PC-3 (cell line): ENCODE measurements around the gene PHTF2.

Experiments
- EZH2phosphoT487 ChIP-seq: fragments of 300-600 bp; sonication (generic); IDR thresholded peaks from 2 replicates; pipeline ENCODE4 v1.6.1; 2018; ENCODE audit warnings: mild to moderate bottlenecking, antibody characterized with exemption, low read length, borderline replicate concordance
- TF ChIP-seq, protein P1 (sequence below): fragments of 300-600 bp; sonication (generic); conservative IDR thresholded peaks from 2 replicates; pipeline ENCODE4 v1.5.1; 2017; ENCODE audit warnings: antibody characterized with exemption, low read depth, mild to moderate bottlenecking, low read length

DNA sequence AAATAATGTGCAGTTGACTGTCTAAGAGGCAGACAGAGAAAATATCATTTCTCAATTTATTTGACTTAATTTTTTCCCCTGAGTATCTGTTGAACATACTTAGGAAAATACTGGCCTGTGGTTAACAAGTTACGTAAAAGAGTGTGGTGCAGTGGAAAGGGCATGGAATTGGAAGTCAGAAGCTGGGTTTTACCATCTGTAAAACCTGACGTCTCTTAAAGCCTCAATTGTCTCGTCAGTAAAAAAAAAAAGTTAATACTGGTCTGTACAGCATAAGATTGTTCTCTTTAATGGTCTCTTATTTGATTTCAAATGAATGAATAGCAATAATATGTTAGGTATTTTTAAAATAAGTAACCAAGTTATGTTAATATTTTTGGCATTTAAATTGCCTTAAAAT lies 67.8 kb downstream of the PHTF2 start:
- TF ChIP-seq, protein P1, sequence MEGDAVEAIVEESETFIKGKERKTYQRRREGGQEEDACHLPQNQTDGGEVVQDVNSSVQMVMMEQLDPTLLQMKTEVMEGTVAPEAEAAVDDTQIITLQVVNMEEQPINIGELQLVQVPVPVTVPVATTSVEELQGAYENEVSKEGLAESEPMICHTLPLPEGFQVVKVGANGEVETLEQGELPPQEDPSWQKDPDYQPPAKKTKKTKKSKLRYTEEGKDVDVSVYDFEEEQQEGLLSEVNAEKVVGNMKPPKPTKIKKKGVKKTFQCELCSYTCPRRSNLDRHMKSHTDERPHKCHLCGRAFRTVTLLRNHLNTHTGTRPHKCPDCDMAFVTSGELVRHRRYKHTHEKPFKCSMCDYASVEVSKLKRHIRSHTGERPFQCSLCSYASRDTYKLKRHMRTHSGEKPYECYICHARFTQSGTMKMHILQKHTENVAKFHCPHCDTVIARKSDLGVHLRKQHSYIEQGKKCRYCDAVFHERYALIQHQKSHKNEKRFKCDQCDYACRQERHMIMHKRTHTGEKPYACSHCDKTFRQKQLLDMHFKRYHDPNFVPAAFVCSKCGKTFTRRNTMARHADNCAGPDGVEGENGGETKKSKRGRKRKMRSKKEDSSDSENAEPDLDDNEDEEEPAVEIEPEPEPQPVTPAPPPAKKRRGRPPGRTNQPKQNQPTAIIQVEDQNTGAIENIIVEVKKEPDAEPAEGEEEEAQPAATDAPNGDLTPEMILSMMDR = no peak
- no peak for TF ChIP-seq EZH2phosphoT487
